AG04450 (cell line): ENCODE measurements around the gene PPM1F. TPM values are rescaled to one million over a fixed set of nuclear protein-coding genes. Genes with fewer than 3 reads are reported as not detected.
A peak's percentile ranks its signal among the peaks of the same experiment; 100 is the strongest.

Experiments
- CTCF ChIA-PET: fragments of 300-600, 350-600 bp; formaldehyde crosslinking; extraction: SDS; loops from one replicate; lab custom pipeline; 2022; ENCODE audit warnings: antibody characterized with exemption, inconsistent platforms; lab: Charles Lee
- POLR2A ChIA-PET: fragments of 350-600 bp; formaldehyde crosslinking; extraction: SDS; loops from one replicate; lab custom pipeline; 2021; ENCODE audit warnings: antibody characterized with exemption, inconsistent platforms; lab: Yijun Ruan, JAX
- DNase-seq: peaks from one replicate; pipeline ENCODE4 v3.0.0-alpha.2; 2011; ENCODE audit warnings: low read depth, low spot score
- H3K27ac ChIP-seq: one replicate; pipeline ENCODE4 v1.5.1; 2012; ENCODE audit warnings: low read depth, low read length, control low read depth
- H3K27me3 ChIP-seq: one replicate; pipeline ENCODE4 v1.6.0; 2012; ENCODE audit warnings: low read length; ENCODE audit not compliant: control insufficient read depth, insufficient read depth
- H3K4me3 ChIP-seq: 2 replicates; pipeline ENCODE4 v1.5.1; 2011; ENCODE audit warnings: mild to moderate bottlenecking, low read depth, low read length, control low read depth
- H3K9me3 ChIP-seq: 2 replicates; pipeline ENCODE4 v1.5.1; 2012; ENCODE audit warnings: low read length; ENCODE audit not compliant: control insufficient read depth, insufficient read depth
- polyA plus RNA-seq: library from polyadenylated mRNA; depleted of rRNA; stranded (reverse); fragments of >200 nt; gene quantifications from 2 replicates; pipeline ENCODE4 v1.2.3, GENCODE V29; 2011
- TF ChIP-seq, protein P1 (sequence below): IDR thresholded peaks from 2 replicates; pipeline ENCODE4 v1.5.1; 2011; ENCODE audit warnings: low read depth, low read length, control low read depth, inconsistent platforms

PPM1F gene
- polyA plus RNA-seq, 1 experiment = 17.7 TPM

DNA sequence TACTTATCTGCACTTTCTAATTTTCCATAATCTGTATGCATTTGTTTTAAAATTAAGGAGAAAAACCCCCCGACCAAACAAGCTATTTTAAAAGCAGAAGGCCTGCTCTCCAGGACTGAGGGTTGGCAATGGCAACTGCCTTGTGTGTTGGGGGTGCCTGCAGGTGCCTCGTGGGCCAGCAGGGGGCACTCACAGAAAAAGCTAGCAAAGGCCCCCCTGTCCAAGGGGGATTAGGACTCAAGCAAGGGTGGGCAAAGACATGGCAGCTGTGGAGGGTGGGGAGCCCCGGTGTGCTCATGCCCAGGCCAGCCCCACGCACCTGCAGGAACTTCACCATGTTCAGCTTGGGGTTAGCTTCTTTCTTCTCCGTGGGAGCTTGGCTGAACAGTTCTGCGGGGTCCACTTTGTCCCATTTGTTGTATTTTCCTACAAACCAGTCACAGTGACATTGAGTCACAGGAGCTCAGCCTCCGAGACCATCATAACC lies 19.7 kb upstream of the PPM1F start:
- ChIA-PET POLR2A (interaction anchor here (0.6 kb wide), 2 partner anchors 13 to 173 kb away, joined by 4 read pairs; no protein-coding TSS in a partner anchor), CTCF (interaction anchor here (0.5 to 2.2 kb wide), 26 partner anchors 9 to 325 kb away, joined by 3 to 30 read pairs (median 3); partner anchors contain the start of genes PPM1F and TOP3B)
- TF ChIP-seq, protein P1, sequence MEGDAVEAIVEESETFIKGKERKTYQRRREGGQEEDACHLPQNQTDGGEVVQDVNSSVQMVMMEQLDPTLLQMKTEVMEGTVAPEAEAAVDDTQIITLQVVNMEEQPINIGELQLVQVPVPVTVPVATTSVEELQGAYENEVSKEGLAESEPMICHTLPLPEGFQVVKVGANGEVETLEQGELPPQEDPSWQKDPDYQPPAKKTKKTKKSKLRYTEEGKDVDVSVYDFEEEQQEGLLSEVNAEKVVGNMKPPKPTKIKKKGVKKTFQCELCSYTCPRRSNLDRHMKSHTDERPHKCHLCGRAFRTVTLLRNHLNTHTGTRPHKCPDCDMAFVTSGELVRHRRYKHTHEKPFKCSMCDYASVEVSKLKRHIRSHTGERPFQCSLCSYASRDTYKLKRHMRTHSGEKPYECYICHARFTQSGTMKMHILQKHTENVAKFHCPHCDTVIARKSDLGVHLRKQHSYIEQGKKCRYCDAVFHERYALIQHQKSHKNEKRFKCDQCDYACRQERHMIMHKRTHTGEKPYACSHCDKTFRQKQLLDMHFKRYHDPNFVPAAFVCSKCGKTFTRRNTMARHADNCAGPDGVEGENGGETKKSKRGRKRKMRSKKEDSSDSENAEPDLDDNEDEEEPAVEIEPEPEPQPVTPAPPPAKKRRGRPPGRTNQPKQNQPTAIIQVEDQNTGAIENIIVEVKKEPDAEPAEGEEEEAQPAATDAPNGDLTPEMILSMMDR = peak; percentile 83
- Histone ChIP-seq H3K9me3 (no peaks in the 10 kb centered on the region), H3K27me3 (no peaks in the 10 kb centered on the region), H3K4me3 (no peak overlapping the region), H3K27ac (no peak overlapping the region)
- no peak for DNase-seq

DNA sequence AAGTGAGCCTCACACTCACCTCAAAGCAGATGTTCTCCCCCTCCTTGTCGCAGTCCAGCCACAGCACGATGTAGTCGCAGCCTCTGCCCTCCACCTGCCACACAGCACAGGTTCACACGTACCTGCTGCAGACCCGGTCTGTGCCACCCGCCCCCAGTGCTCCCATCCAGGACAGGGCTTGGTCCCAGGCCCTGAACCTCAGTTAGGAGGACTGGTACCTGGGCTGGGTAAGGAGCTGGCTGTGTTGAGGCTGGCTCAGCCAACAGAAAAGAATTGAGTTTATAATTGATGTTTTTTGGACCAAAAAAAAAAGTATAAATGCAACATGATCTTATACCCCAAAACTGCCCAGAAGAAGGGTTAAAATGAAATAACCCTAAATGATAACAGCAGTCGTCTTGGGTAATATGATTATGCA lies 19.2 kb upstream of the PPM1F start:
- TF ChIP-seq, protein P1 = no peak
- CTCF ChIA-PET = interaction anchor here (0.5 to 2.2 kb wide), 22 partner anchors 9 to 325 kb away, joined by 3 to 30 read pairs (median 3); partner anchors contain the start of genes PPM1F and TOP3B

DNA sequence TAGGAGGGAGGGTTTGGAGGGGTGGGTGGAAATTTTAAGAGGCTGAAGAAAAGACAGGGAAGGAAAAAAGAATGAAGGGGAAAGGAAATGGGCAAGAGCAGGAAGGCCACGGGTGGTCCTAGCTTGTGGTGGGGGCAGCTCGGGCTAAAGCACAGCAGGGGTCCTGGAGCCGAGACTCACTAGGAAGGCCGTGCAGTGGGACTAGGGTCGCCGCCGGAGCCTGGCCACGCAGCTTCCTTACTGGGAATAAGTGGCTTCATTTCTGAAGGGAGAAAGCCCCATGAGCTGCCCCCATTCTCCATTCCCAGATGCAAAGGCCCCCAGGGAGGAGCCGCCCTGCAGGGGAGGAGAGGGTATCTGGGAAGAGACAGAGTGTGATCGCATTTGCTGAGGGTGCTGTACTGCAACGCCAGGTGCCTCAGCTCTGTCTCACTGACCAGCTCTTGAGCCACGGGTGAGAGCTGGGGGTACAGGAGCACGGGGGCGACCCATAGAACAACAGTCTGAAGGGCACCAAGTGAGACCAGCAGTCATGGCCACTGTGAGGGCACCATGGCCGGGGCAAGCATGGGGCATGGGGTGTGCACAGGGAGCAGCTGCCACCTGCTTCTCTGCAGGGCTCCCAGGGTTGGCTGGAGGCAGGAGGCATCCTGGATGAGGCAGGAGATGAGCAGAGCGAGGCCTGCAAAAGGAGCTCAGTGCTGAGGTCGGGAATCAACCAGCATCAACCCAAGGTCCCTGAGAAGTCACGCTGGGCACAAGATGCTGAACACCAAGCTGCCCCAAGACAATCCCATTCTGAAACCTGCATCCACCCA lies 18.4 kb upstream of the PPM1F start:
- POLR2A ChIA-PET = no interaction called here
- Histone ChIP-seq H3K27ac (no peak overlapping the region), H3K9me3 (no peaks in the 10 kb centered on the region), H3K27me3 (no peaks in the 10 kb centered on the region), H3K4me3 (no peak overlapping the region)
- no peak for DNase-seq
- CTCF ChIA-PET = interaction anchor here (0.8 to 2.2 kb wide), 8 partner anchors 11 to 191 kb away, joined by 3 to 30 read pairs (median 4); partner anchors contain the start of genes PPM1F and TOP3B
- TF ChIP-seq, protein P1 = no peak

More for the DNA sequence above, 19.2 kb upstream of the PPM1F start:
- H3K4me3 ChIP-seq = no peak overlapping the region
- H3K27me3 ChIP-seq = no peaks in the 10 kb centered on the region
- H3K9me3 ChIP-seq = no peaks in the 10 kb centered on the region
- DNase-seq = no peak
- POLR2A ChIA-PET = interaction anchor here (0.6 kb wide), 2 partner anchors 14 to 173 kb away, joined by 4 read pairs; no protein-coding TSS in a partner anchor
- H3K27ac ChIP-seq = no peak overlapping the region

DNA sequence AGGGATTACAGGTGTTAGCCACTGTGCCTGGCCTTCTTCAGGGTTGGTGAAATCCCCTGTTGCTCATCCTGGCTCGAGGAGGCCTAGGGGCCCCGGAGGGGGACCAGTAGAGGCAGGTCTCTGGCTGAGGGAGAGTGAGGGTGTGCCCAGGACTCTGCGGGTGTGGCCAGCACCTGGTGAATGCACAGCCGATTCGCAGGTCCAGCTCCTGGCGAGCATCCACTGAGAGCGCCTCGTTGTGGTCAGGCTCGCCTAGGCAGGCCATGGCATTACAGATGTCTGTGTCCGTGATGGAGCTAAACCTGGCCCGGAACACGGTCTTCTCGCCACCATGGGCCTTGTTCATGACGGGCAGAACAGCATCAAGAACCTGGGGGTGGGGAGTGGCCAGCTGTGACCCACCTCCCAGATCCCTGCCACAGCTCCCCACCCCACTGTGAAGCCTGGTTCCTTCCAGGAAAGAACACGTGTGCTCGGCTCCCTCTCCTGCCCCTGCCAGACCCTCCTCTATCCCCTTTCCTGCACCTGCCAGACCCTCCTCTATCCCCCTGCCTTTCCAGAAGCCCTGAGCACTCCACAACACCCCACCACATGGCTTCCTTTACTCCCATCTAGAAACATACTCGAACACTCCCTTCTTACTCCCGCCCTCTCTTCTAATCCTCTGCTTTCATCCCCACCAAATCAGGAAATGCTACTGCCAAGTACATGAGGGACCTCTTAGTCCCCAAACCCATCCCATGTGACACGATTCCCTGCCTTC lies 17.6 kb upstream of the PPM1F start:
- Histone ChIP-seq H3K4me3 (no peak overlapping the region), H3K27ac (no peak overlapping the region), H3K9me3 (no peaks in the 10 kb centered on the region), H3K27me3 (no peaks in the 10 kb centered on the region)
- TF ChIP-seq, protein P1 = no peak
- CTCF ChIA-PET = interaction anchor here (0.5 to 1.1 kb wide), 2 partner anchors 17 to 233 kb away, joined by 3 to 5 read pairs; no protein-coding TSS in a partner anchor
- POLR2A ChIA-PET = no interaction called here
- DNase-seq = no peak
